GM15510 (cell line): ENCODE data around the gene STK17B.

ENCODE experiments used
- POLR2A ChIP-seq: IDR thresholded peaks from 3 replicates; pipeline ENCODE4 v1.6.1; 2011; ENCODE audit warnings: borderline replicate concordance; ENCODE audit not compliant: insufficient read length; ENCODE audit errors: extremely low read depth

Gene STK17B

GRCh38 chr2:196167666-196168065 is 3.7 kb downstream of the STK17B start:
- no peak for TF ChIP-seq POLR2A

GRCh38 chr2:196166876-196167275 is 4.5 kb downstream of the STK17B start:
- no peak for TF ChIP-seq POLR2A

DNA sequence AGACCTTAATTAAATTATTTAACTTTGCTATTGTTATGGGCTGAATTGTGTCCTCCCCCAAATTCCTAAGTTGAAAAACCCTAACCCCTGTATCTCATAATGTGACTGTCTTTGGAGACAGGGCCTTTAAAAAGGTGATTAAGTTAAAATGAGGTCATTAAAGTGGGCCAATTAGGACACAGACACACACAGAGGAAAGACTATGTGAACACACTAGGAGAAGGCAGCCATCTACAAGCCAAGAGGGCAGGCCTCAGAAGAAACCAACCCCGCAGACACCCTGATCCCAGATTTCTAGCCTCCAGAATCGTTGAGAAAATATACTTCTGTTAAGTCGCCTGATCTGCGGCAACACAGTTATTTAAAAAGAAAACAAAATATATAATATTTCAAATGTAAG is 6.4 kb downstream of the STK17B start:
- no peak for TF ChIP-seq POLR2A

GRCh38 chr2:196163285-196163684 is 8.1 kb downstream of the STK17B start:
- TF ChIP-seq POLR2A = no peak

DNA sequence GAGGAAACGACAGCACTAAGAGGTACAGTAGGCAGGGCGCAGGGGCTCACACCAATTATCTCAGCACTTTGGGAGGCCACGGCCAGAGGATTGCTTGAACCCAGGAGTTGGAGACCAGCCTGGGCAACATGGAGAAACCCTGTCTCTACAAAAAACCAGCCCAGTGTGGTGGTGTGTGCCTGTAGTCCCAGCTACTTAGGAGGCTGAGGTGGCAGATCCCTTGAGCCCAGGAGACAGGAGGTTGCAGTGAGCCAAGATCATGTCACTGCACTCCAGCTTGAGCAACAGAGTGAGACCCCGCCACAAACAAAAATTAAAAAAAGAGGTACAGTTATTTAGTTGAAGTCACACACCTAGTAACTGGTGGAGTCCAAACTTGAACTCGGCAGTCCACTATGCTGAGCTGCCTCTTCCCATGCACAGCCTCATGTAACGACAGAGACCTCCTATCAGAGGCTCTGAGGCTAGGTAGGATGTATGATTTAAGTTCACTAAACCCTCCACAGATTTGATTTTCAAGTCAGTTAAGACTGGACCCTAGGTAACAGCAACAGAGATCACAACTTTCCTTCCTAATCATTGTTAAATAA is 8.7 kb downstream of the STK17B start:
- TF ChIP-seq POLR2A = no peak

- TF ChIP-seq POLR2A = no peak
Measured at GRCh38 chr2:196160946-196161345, 10.4 kb downstream of the STK17B start.

- TF ChIP-seq POLR2A = no peak
Measured at GRCh38 chr2:196160101-196160500, 11.3 kb downstream of the STK17B start.

GRCh38 chr2:196159221-196159892 is 12.0 kb downstream of the STK17B start:
- no peak for TF ChIP-seq POLR2A

- TF ChIP-seq POLR2A = no peak
Measured at GRCh38 chr2:196155575-196155974, 15.8 kb downstream of the STK17B start.

- no peak for TF ChIP-seq POLR2A
Measured at GRCh38 chr2:196153480-196153879, 17.9 kb downstream of the STK17B start.

- TF ChIP-seq POLR2A = no peak
Measured at GRCh38 chr2:196149948-196150347, 21.4 kb downstream of the STK17B start.

- no peak for TF ChIP-seq POLR2A
Measured at GRCh38 chr2:196148736-196149135, 22.6 kb downstream of the STK17B start.

GRCh38 chr2:196145256-196145655 is 26.1 kb downstream of the STK17B start:
- no peak for TF ChIP-seq POLR2A

DNA sequence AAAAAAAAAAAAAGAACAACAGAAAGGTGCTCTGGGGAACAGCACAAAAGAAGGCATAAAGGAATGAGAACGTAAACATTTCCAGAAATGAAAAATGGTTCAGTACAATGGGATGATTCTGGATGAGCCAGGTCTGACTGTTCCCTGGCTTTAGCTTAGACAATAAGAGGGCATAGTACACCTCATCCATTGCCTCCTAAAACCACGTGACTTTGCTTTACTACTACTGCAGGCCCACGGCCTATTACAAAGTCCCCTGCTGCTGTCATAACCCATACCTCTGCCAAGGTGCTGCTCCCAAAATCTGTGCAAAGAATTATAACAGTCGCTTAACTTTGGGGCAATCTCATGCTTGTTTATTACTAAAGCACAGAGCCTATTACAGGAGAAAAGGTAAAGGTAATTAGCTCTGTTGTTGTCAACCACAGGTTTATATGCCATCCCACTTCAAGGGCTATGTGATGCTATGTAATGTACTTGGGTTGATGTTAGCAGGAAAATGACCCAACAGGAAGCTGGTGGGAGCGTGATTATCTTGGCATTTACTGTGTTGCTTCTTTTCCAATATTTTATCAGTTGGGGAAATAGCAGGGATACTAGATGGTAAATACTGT is 26.8 kb downstream of the STK17B start:
- TF ChIP-seq POLR2A = no peak

DNA sequence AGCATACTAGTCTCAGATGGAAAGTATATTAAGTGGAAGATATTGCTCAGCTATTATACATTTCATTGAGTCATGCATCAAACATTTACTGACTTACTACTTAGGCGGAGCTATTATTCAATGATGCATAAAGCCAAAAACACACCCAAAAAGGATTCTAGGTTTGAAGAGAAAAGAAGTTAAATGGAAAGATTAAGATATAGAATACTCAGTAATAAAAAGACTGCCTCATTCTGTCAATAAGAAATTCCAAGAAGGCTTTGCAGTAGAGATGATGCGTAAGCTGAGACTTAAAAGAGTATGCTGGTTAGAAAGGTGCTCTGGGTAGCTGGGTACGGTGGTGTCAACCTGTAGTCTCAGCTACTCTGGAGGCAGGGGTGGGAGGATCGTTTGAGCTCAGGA is 27.6 kb downstream of the STK17B start:
- TF ChIP-seq POLR2A = no peak

DNA sequence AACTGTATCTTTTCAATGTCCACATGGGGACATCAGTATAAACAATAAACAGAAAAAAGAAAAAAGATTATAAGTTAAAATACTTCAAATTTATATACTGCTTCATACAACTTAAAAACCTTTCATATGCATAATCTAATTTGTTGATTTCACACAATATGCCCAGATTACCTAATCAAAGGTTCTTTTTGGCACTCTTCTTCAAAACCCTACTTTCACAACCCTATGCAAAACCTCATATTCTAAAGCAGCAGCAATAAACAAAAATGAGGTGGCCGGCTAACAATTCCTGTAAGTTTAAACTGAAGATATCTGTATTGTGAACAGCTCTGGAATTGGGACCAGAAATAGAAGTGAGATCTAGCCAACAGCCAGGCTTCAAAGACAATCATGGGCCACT is 28.6 kb downstream of the STK17B start:
- TF ChIP-seq POLR2A = no peak
